ENCODE measurements around the gene RASSF8.

Gene RASSF8

DNA sequence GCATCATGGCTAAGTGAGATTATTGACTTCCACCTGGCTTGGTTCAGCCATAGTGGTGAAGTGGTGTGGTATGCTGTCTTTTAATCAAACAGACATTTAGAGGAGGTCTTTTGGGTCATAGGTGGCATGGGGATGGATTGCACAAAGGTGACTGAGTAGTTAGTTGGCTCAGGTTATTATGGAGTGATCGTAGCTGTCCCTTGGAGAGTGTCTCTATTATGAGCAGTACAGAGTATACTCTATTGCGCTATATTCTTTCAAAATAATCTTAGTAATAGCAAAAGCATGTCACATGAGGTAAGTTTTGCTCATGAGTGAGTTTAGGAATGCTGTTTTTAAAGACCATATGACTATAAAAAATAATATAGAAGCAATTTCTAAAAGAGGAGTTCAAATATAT is 60.4 kb downstream of the RASSF8 start:
- H3K79me2 ChIP-seq (ENCODE audit: low read length) = no peaks in the 10 kb centered on the region

DNA sequence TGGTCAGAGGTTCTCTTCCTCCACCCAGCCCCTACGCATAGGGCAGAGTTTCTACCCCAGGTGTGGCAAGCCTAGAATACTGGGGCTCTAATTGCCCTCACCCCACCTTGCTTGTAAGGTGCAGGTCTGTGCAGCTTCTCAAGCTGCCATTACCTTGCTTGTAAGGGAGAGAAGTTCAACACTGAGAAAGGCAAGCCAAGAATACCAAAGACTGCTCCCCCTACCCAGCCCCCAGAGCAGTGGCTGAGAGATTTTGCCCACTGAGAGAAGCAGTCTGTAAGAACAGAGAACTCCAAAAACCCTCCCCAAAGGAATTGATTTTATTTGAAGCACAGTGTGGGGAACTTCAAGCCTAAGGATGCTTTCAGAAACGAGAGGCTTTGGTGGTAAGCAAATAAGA is 63.1 kb downstream of the RASSF8 start:
- H4K20me1 ChIP-seq (ENCODE audit: insufficient read depth, low read length) = no peaks in the 10 kb centered on the region
- H3K9ac ChIP-seq (ENCODE audit: low read length) = no peak overlapping the region
- no peaks in the 10 kb centered on the region for H3K9me3 ChIP-seq (replicated peaks; ENCODE audit: insufficient read depth, low read length)
- H3K27me3 ChIP-seq (replicated peaks; ENCODE audit: insufficient read depth, low read length) = no peaks in the 10 kb centered on the region
- H3K4me1 ChIP-seq (ENCODE audit: low read length) = peaks cover 6% of the 10 kb centered on the region; the same call in 1 of the 2 replicates
- no peak for DNase-seq
- no peak overlapping the region for H3K4me2 ChIP-seq (ENCODE audit: low read depth, low read length)
- no peaks in the 10 kb centered on the region for H3K9me2 ChIP-seq (replicated peaks; ENCODE audit: insufficient read depth, low read length)
- no peak overlapping the region for H3K4me3 ChIP-seq (ENCODE audit: low read length)
- H3F3A ChIP-seq (ENCODE audit: insufficient read depth, low read length) = no peaks in the 10 kb centered on the region
- TF ChIP-seq EZH2phosphoT487 (IDR thresholded peaks at IDR 0.05; ENCODE audit: low read length) = no peak
- TF ChIP-seq, protein P1, sequence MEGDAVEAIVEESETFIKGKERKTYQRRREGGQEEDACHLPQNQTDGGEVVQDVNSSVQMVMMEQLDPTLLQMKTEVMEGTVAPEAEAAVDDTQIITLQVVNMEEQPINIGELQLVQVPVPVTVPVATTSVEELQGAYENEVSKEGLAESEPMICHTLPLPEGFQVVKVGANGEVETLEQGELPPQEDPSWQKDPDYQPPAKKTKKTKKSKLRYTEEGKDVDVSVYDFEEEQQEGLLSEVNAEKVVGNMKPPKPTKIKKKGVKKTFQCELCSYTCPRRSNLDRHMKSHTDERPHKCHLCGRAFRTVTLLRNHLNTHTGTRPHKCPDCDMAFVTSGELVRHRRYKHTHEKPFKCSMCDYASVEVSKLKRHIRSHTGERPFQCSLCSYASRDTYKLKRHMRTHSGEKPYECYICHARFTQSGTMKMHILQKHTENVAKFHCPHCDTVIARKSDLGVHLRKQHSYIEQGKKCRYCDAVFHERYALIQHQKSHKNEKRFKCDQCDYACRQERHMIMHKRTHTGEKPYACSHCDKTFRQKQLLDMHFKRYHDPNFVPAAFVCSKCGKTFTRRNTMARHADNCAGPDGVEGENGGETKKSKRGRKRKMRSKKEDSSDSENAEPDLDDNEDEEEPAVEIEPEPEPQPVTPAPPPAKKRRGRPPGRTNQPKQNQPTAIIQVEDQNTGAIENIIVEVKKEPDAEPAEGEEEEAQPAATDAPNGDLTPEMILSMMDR (IDR thresholded peaks at IDR 0.05; ENCODE audit: low read length) = no peak
- no peak for TF ChIP-seq EZH2 (optimal IDR thresholded peaks at IDR 0.05; ENCODE audit: low read depth, low read length)
- no peak overlapping the region for H2AFZ ChIP-seq (ENCODE audit: low read length)
- no peaks in the 10 kb centered on the region for H3K79me2 ChIP-seq (ENCODE audit: low read length)
- no peak overlapping the region for H3K27ac ChIP-seq (ENCODE audit: low read length)
- H3K36me3 ChIP-seq (replicated peaks; ENCODE audit: insufficient read depth, low read length) = no peaks in the 10 kb centered on the region

More for the DNA sequence above, 60.4 kb downstream of the RASSF8 start:
- Histone ChIP-seq H3K27me3 (replicated peaks; ENCODE audit: insufficient read depth, low read length) (no peaks in the 10 kb centered on the region), H4K20me1 (ENCODE audit: insufficient read depth, low read length) (no peaks in the 10 kb centered on the region), H3F3A (ENCODE audit: insufficient read depth, low read length) (no peaks in the 10 kb centered on the region), H3K36me3 (replicated peaks; ENCODE audit: insufficient read depth, low read length) (no peaks in the 10 kb centered on the region), H3K4me1 (ENCODE audit: low read length) (peaks cover 6% of the 10 kb centered on the region; the same call in 1 of the 2 replicates), H2AFZ (ENCODE audit: low read length) (no peak overlapping the region), H3K4me3 (ENCODE audit: low read length) (no peak overlapping the region), H3K4me2 (ENCODE audit: low read depth, low read length) (no peak overlapping the region), H3K9me2 (replicated peaks; ENCODE audit: insufficient read depth, low read length) (no peaks in the 10 kb centered on the region), H3K9ac (ENCODE audit: low read length) (no peak overlapping the region), H3K27ac (ENCODE audit: low read length) (no peak overlapping the region), H3K9me3 (replicated peaks; ENCODE audit: insufficient read depth, low read length) (no peaks in the 10 kb centered on the region)
- DNase-seq = no peak
- TF ChIP-seq, protein P1 (IDR thresholded peaks at IDR 0.05; ENCODE audit: low read length) = no peak
- no peak for TF ChIP-seq EZH2 (optimal IDR thresholded peaks at IDR 0.05; ENCODE audit: low read depth, low read length)

DNA sequence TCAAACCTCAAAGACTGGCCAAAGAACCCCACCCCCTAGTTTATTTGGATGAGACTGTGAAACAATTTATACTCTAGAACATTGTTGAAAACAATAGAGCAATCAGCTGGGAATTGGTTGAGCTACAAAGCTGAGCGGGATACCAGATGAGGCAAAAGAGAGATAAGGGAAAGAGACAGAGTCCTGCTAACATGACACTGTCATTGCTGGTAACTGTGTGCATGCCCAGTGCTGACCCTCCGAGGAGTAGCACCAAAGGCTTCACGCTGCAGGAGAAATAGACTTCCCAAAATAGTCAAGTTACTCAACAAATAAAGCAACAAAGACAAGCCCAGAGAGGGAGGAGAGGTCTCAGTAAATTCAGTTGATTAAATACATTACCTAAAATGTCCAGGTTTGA is 63.6 kb downstream of the RASSF8 start:
- H3K4me1 ChIP-seq (ENCODE audit: low read length) = peaks cover 6% of the 10 kb centered on the region; the same call in 1 of the 2 replicates
- H3K79me2 ChIP-seq (ENCODE audit: low read length) = no peaks in the 10 kb centered on the region
- no peak overlapping the region for H3K4me2 ChIP-seq (ENCODE audit: low read depth, low read length)
- H3K36me3 ChIP-seq (replicated peaks; ENCODE audit: insufficient read depth, low read length) = no peaks in the 10 kb centered on the region
- H3K9me3 ChIP-seq (replicated peaks; ENCODE audit: insufficient read depth, low read length) = no peaks in the 10 kb centered on the region
- TF ChIP-seq EZH2phosphoT487 (IDR thresholded peaks at IDR 0.05; ENCODE audit: low read length) (no peak), EZH2 (optimal IDR thresholded peaks at IDR 0.05; ENCODE audit: low read depth, low read length) (no peak)
- TF ChIP-seq, protein P1 (IDR thresholded peaks at IDR 0.05; ENCODE audit: low read length) = no peak
- no peaks in the 10 kb centered on the region for H3K9me2 ChIP-seq (replicated peaks; ENCODE audit: insufficient read depth, low read length)
- H3K27me3 ChIP-seq (replicated peaks; ENCODE audit: insufficient read depth, low read length) = no peaks in the 10 kb centered on the region
- no peaks in the 10 kb centered on the region for H4K20me1 ChIP-seq (ENCODE audit: insufficient read depth, low read length)
- no peak overlapping the region for H3K9ac ChIP-seq (ENCODE audit: low read length)
- H3K27ac ChIP-seq (ENCODE audit: low read length) = no peak overlapping the region
- no peak for DNase-seq
- no peak overlapping the region for H2AFZ ChIP-seq (ENCODE audit: low read length)
- no peaks in the 10 kb centered on the region for H3F3A ChIP-seq (ENCODE audit: insufficient read depth, low read length)
- no peak overlapping the region for H3K4me3 ChIP-seq (ENCODE audit: low read length)

Data from MM.1S (cell line).